H9 (cell line): ENCODE results near the gene DPYD. TPM values are rescaled to one million over a fixed set of nuclear protein-coding genes. Genes with fewer than 3 reads are reported as not detected.

Experiments used
- DNase-seq: peaks from one replicate; pipeline ENCODE4 v3.0.0-alpha.2; 2017
- H2AFZ ChIP-seq: one replicate; pipeline ENCODE4 v1.6.1; 2013; ENCODE audit warnings: mild to moderate bottlenecking, low read length, control low read depth, moderate library complexity
- H2AK5ac ChIP-seq: 2 replicates; pipeline ENCODE4 v1.6.1; 2013; ENCODE audit warnings: low read length, control low read depth, mixed read lengths; ENCODE audit not compliant: insufficient read length
- H2BK120ac ChIP-seq: one replicate; pipeline ENCODE4 v1.6.1; 2013; ENCODE audit warnings: low read depth, mild to moderate bottlenecking, low read length, control low read depth, inconsistent platforms; ENCODE audit not compliant: poor library complexity, severe bottlenecking
- H2BK12ac ChIP-seq: 2 replicates; pipeline ENCODE4 v1.6.1; 2013; ENCODE audit warnings: low read length, control low read depth, mixed read lengths, low read depth; ENCODE audit not compliant: insufficient read length
- H2BK15ac ChIP-seq: 2 replicates; pipeline ENCODE4 v1.6.1; 2013; ENCODE audit warnings: low read depth, low read length, control low read depth
- H2BK20ac ChIP-seq: one replicate; pipeline ENCODE4 v1.6.1; 2013; ENCODE audit warnings: low read depth, mild to moderate bottlenecking, low read length, control low read depth, inconsistent platforms; ENCODE audit not compliant: poor library complexity, severe bottlenecking
- H2BK5ac ChIP-seq: 2 replicates; pipeline ENCODE4 v1.6.1; 2013; ENCODE audit warnings: low read length, control low read depth, mixed read lengths; ENCODE audit not compliant: insufficient read length
- H3K14ac ChIP-seq: 2 replicates; pipeline ENCODE4 v1.6.1; 2013; ENCODE audit warnings: low read length, control low read depth; ENCODE audit not compliant: insufficient read depth
- H3K18ac ChIP-seq: 2 replicates; pipeline ENCODE4 v1.6.1; 2013; ENCODE audit warnings: low read depth, mild to moderate bottlenecking, mixed read lengths, low read length, control low read depth; ENCODE audit not compliant: insufficient read length
- H3K23ac ChIP-seq: 2 replicates; pipeline ENCODE4 v1.6.1; 2013; ENCODE audit warnings: low read length, control low read depth, mixed read lengths, low read depth; ENCODE audit not compliant: insufficient read length
- H3K23me2 ChIP-seq: 2 replicates; pipeline ENCODE4 v1.6.1; 2013; ENCODE audit warnings: low read depth, mild to moderate bottlenecking, mixed read lengths, low read length, control low read depth; ENCODE audit not compliant: insufficient read length, poor library complexity, severe bottlenecking
- H3K27ac ChIP-seq: 2 replicates; pipeline ENCODE4 v1.5.1; 2013; ENCODE audit warnings: low read length, control low read depth, mixed read lengths, low read depth; ENCODE audit not compliant: insufficient read length
- H3K27me3 ChIP-seq: 2 replicates; pipeline ENCODE4 v1.6.1; 2013; ENCODE audit warnings: low read length, control low read depth, inconsistent platforms; ENCODE audit not compliant: insufficient read depth
- H3K4ac ChIP-seq: 2 replicates; pipeline ENCODE4 v1.6.1; 2013; ENCODE audit warnings: low read depth, mild to moderate bottlenecking, control low read depth, inconsistent platforms, low read length, moderate library complexity
- H3K4me1 ChIP-seq: 2 replicates; pipeline ENCODE4 v1.6.1; 2013; ENCODE audit warnings: low read length, control low read depth, inconsistent platforms; ENCODE audit not compliant: insufficient read depth
- H3K4me2 ChIP-seq: 2 replicates; pipeline ENCODE4 v1.6.1; 2013; ENCODE audit warnings: low read length, control low read depth, mixed read lengths; ENCODE audit not compliant: insufficient read length, insufficient read depth
- H3K56ac ChIP-seq: 2 replicates; pipeline ENCODE4 v1.6.1; 2013; ENCODE audit warnings: low read depth, mild to moderate bottlenecking, mixed read lengths, low read length, control low read depth; ENCODE audit not compliant: insufficient read length
- H3K79me1 ChIP-seq: 2 replicates; pipeline ENCODE4 v1.6.1; 2013; ENCODE audit warnings: low read depth, mild to moderate bottlenecking, moderate library complexity, low read length, control low read depth, inconsistent platforms; ENCODE audit not compliant: insufficient read depth, poor library complexity, severe bottlenecking
- H3K79me2 ChIP-seq: 2 replicates; pipeline ENCODE4 v1.6.1; 2013; ENCODE audit warnings: low read length, control low read depth, inconsistent platforms; ENCODE audit not compliant: insufficient read depth
- H3K9ac ChIP-seq: 2 replicates; pipeline ENCODE4 v1.6.1; 2013; ENCODE audit warnings: low read length, control low read depth, mixed read lengths; ENCODE audit not compliant: insufficient read length; ENCODE audit errors: extremely low read depth
- H3K9me3 ChIP-seq: one replicate; pipeline ENCODE4 v1.6.1; 2013; ENCODE audit warnings: low read depth, low read length, inconsistent platforms; ENCODE audit not compliant: control insufficient read depth
- H3T11ph ChIP-seq: one replicate; pipeline ENCODE4 v1.6.1; 2013; ENCODE audit warnings: mild to moderate bottlenecking, low read length, control low read depth, inconsistent platforms
- H4K20me1 ChIP-seq: one replicate; pipeline ENCODE4 v1.6.1; 2013; ENCODE audit not compliant: control insufficient read depth, insufficient read length, insufficient read depth
- H4K5ac ChIP-seq: 2 replicates; pipeline ENCODE4 v1.6.1; 2013; ENCODE audit warnings: low read depth, mild to moderate bottlenecking, mixed read lengths, low read length, control low read depth; ENCODE audit not compliant: insufficient read length
- H4K8ac ChIP-seq: replicated peaks from 2 replicates; pipeline ENCODE4 v1.6.1; 2013; ENCODE audit warnings: low read length, control low read depth, mixed read lengths, low read depth; ENCODE audit not compliant: insufficient read length
- H4K91ac ChIP-seq: 2 replicates; pipeline ENCODE4 v1.6.1; 2013; ENCODE audit warnings: low read depth, mild to moderate bottlenecking, moderate library complexity, mixed read lengths, low read length, control low read depth; ENCODE audit not compliant: insufficient read length
- H3K27ac Mint-ChIP-seq, 3 experiments: 2 replicates in 2 of 3; 3 replicates in 1 of 3; pipeline ENCODE4 v1.8.0; 2020 to 2021; ENCODE audit warnings: mixed read lengths in 3 of 3, mild to moderate bottlenecking in 1 of 3, moderate library complexity in 1 of 3
- H3K27me3 Mint-ChIP-seq: 2 replicates; pipeline ENCODE4 v1.8.0; 2021; ENCODE audit warnings: low read depth, mild to moderate bottlenecking, moderate library complexity, mixed read lengths
- H3K36me3 Mint-ChIP-seq, 3 experiments: 2 replicates in 2 of 3; 3 replicates in 1 of 3; pipeline ENCODE4 v1.8.0; 2020 to 2021; ENCODE audit warnings: low read depth in 3 of 3, mixed read lengths in 3 of 3; ENCODE audit not compliant: insufficient read depth in 1 of 3
- H3K4me1 Mint-ChIP-seq, 2 experiments: 2 replicates each; pipeline ENCODE4 v1.8.0; 2020; ENCODE audit warnings: mixed read lengths in 2 of 2
- H3K4me3 Mint-ChIP-seq, 2 experiments: 2 replicates in 1 of 2; 3 replicates in 1 of 2; pipeline ENCODE4 v1.8.0; 2020 to 2021; ENCODE audit warnings: mild to moderate bottlenecking in 2 of 2, mixed read lengths in 2 of 2, moderate library complexity in 1 of 2
- H3K9me3 Mint-ChIP-seq, 2 experiments: 2 replicates in 1 of 2; 3 replicates in 1 of 2; pipeline ENCODE4 v1.8.0; 2020; ENCODE audit warnings: mild to moderate bottlenecking in 2 of 2, mixed read lengths in 2 of 2, moderate library complexity in 1 of 2
- WGBS: extraction: QIAGEN DNeasy Blood & Tissue Kit; methylation state at CpG from one replicate; pipeline ENCODE4 v1.1.7; 2013; ENCODE audit warnings: missing lambda C conversion rate, low lambda C conversion rate, mixed read lengths; ENCODE audit not compliant: insufficient read length; ENCODE audit errors: extremely low coverage; 5-methylcytosine and 5-hydroxymethylcytosine counted together
- total RNA-seq: library from RNA; stranded (reverse); gene quantifications from 2 replicates; pipeline ENCODE4 v1.2.1, GENCODE V29; 2021
- TF ChIP-seq, protein P1 (sequence below): fragments of 200-600 bp; sonication (generic); conservative IDR thresholded peaks from 3 replicates; pipeline ENCODE4 v1.8.0; 2021; ENCODE audit warnings: antibody characterized with exemption, mild to moderate bottlenecking

Gene DPYD
- total RNA-seq, 1 experiment from 2014 or later: 0.37 TPM

DNA sequence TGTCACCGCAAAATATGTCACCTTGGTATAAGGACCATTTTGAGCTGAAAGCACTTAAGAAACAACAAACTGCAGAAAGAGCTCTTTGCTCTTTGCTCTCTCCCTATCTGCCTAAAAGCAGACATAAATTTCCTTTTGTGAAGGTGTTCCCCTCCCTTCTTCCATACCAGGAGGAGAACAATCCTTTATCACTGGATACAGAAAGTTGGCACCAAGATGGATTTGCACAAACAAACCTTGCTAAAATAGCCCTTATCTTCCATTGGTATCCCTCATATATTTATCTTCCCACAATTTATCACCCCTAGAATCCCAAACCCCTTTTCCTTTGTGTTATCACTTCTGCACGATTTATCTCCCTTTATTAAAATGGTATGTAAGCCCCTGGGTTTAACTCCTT, 51.4 kb downstream of the DPYD start:
- Mint-ChIP-seq H3K4me3 (no peak overlapping the region), H3K4me1 (0 out of 4 replicates have a peak, but pooled peaks cover 0 to 3% of the 10 kb centered on the region in 2 experiments), H3K27me3 (no peaks in the 10 kb centered on the region), H3K9me3 (no peaks in the 10 kb centered on the region), H3K36me3 (no peaks in the 10 kb centered on the region), H3K27ac (no peak overlapping the region)
- Histone ChIP-seq H3K4ac (no peak overlapping the region), H2BK5ac (no peak overlapping the region), H3K56ac (no peak overlapping the region), H2BK120ac (no peak overlapping the region), H3K4me1 (no peaks in the 10 kb centered on the region), H4K5ac (no peak overlapping the region), H4K91ac (no peak overlapping the region), H2BK12ac (no peak overlapping the region), H3K18ac (no peak overlapping the region), H3K9me3 (no peaks in the 10 kb centered on the region), H2AFZ (no peak overlapping the region), H3K23ac (no peak overlapping the region), H4K20me1 (no peaks in the 10 kb centered on the region), H2BK20ac (no peak overlapping the region), H2AK5ac (no peak overlapping the region), H3K79me1 (no peaks in the 10 kb centered on the region), H3K14ac (no peak overlapping the region), H4K8ac (no peak overlapping the region), H3K9ac (no peak overlapping the region), H3T11ph (no peak overlapping the region), H3K4me2 (no peak overlapping the region), H2BK15ac (no peak overlapping the region), H3K27me3 (no peaks in the 10 kb centered on the region), H3K27ac (no peak overlapping the region), H3K23me2 (no peaks in the 10 kb centered on the region), H3K79me2 (no peaks in the 10 kb centered on the region)
- no CpG with 5 or more reads among the region's 2 CpGs for WGBS
- TF ChIP-seq, protein P1, sequence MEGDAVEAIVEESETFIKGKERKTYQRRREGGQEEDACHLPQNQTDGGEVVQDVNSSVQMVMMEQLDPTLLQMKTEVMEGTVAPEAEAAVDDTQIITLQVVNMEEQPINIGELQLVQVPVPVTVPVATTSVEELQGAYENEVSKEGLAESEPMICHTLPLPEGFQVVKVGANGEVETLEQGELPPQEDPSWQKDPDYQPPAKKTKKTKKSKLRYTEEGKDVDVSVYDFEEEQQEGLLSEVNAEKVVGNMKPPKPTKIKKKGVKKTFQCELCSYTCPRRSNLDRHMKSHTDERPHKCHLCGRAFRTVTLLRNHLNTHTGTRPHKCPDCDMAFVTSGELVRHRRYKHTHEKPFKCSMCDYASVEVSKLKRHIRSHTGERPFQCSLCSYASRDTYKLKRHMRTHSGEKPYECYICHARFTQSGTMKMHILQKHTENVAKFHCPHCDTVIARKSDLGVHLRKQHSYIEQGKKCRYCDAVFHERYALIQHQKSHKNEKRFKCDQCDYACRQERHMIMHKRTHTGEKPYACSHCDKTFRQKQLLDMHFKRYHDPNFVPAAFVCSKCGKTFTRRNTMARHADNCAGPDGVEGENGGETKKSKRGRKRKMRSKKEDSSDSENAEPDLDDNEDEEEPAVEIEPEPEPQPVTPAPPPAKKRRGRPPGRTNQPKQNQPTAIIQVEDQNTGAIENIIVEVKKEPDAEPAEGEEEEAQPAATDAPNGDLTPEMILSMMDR: no peak
- no peak for DNase-seq
